ENCODE measurements around the gene LAIR2. TPM values are rescaled to one million over a fixed set of nuclear protein-coding genes. Genes with fewer than 3 reads are reported as not detected.

The LAIR2 gene
- total and polyA plus RNA-seq, 2 experiments from 2014 or later: not detected

GRCh38 chr19:54458648-54459281 is 43.9 kb upstream of the LAIR2 start (continued):
- TF ChIP-seq ZNF462 (CRISPR knock-in tag; IDR thresholded peaks at IDR 0.05) (no peak), JUNB (IDR thresholded peaks at IDR 0.05; ENCODE audit: unreplicated experiment) (no peak), EZH2 (IDR thresholded peaks at IDR 0.05; ENCODE audit: low read depth, unreplicated experiment) (no peak), CTCF (conservative IDR thresholded peaks at IDR 0.05; ENCODE audit: low read depth in 2 of 2) (no peak), ETS1 (IDR thresholded peaks at IDR 0.05) (no peak), NANOG (IDR thresholded peaks at IDR 0.05; ENCODE audit: borderline replicate concordance) (no peak), STAT1 (IDR thresholded peaks at IDR 0.05; ENCODE audit: unreplicated experiment) (no peak)
